NT2/D1 (cell line): Measurements from ENCODE around the gene C3.
A peak's percentile ranks its signal among the peaks of the same experiment; 100 is the strongest.

Experiments
- DNase-seq: peaks from one replicate; pipeline ENCODE4 v3.0.0-alpha.2; 2011; ENCODE audit warnings: low read depth, low spot score
- H3K27me3 ChIP-seq: 2 replicates; pipeline ENCODE4 v1.6.0; 2011; ENCODE audit warnings: mild to moderate bottlenecking; ENCODE audit not compliant: insufficient read length, insufficient read depth
- H3K36me3 ChIP-seq: 2 replicates; pipeline ENCODE4 v1.6.1; 2011; ENCODE audit warnings: mild to moderate bottlenecking, low read length, mixed read lengths; ENCODE audit not compliant: insufficient read depth, insufficient read length
- H3K4me1 ChIP-seq: 2 replicates; pipeline ENCODE4 v1.5.1; 2011; ENCODE audit not compliant: insufficient read depth, insufficient read length
- H3K4me3 ChIP-seq: 2 replicates; pipeline ENCODE4 v1.5.1; 2011; ENCODE audit warnings: low read depth; ENCODE audit not compliant: insufficient read length
- H3K9ac ChIP-seq: 2 replicates; pipeline ENCODE4 v1.6.0; 2011; ENCODE audit warnings: low read depth; ENCODE audit not compliant: insufficient read length
- H3K9me3 ChIP-seq: 2 replicates; pipeline ENCODE4 v1.5.1; 2011; ENCODE audit warnings: mild to moderate bottlenecking, low read length; ENCODE audit not compliant: insufficient read depth
- SUZ12 ChIP-seq: IDR thresholded peaks from 2 replicates; pipeline ENCODE4 v1.6.1; 2011; ENCODE audit not compliant: insufficient read length, insufficient read depth; ENCODE audit errors: extremely low read depth
- YY1 ChIP-seq: IDR thresholded peaks from 2 replicates; pipeline ENCODE4 v1.6.1; 2011; ENCODE audit not compliant: insufficient read length, insufficient read depth
- ZNF274 ChIP-seq: IDR thresholded peaks from 2 replicates; pipeline ENCODE4 v1.6.1; 2011; ENCODE audit warnings: mild to moderate bottlenecking, low read depth, low read length

C3 gene

GRCh38 chr19:6720369-6721137 is at the start of gene C3:
Gene C3 (minus strand): TSS chr19:6720650. CDS start chr19:6720589, 61 bp downstream.
- no peak for DNase-seq
- Histone ChIP-seq H3K4me3 (no peak within 1 kb of the TSS), H3K4me1 (peaks cover 10% of the 10 kb centered on the region)

DNA sequence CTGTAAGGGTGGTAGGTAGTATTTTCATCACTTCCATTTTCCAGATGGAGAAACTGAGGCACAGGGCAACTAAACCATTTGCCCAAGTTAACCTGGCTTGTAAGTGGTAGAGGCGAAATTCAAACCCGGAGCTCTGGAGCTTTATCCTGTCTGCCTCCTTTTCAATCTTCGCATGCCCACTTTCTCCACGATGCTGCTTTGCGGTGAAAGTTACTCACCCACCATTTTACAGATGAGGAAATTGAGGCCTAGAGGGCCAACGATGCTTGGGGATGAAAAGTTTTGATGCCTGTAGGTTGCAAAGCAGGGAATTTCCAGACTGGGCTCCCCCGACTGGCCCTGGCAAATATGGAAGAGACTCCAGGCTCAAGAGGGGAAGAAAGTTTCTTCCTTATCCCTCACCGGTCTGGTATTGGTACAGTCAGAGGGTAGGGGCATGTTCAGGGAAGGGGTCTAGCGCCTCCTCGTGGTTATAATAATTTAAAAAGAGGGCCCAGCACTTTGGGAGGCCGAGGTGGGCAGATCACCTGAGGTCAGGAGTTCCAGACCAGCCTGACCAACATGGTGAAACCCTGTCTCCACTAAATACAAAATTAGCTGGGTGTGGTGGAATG is 48.7 kb upstream of the C3 start:
- H3K27me3 ChIP-seq: peaks cover 12% of the 10 kb centered on the region
- H3K9me3 ChIP-seq: no peaks in the 10 kb centered on the region
- H3K9ac ChIP-seq: no peak overlapping the region
- no peak for TF ChIP-seq ZNF274
- no peak for TF ChIP-seq YY1
- no peak for TF ChIP-seq SUZ12
- no peak overlapping the region for H3K4me3 ChIP-seq
- DNase-seq: no peak
- H3K36me3 ChIP-seq: no peaks in the 10 kb centered on the region
- peaks cover 16% of the 10 kb centered on the region for H3K4me1 ChIP-seq

More at GRCh38 chr19:6720369-6721137, at the start of gene C3:
- no peak for TF ChIP-seq SUZ12
- TF ChIP-seq YY1: no peak
- no peak for TF ChIP-seq ZNF274
- Histone ChIP-seq H3K9ac (no peak within 1 kb of the TSS), H3K27me3 (no peaks in the 10 kb centered on the region), H3K9me3 (no peaks in the 10 kb centered on the region), H3K36me3 (no peaks in the 10 kb centered on the region)

GRCh38 chr19:6768236-6768785 is 47.9 kb upstream of the C3 start:
- Histone ChIP-seq H3K4me3 (peak overlapping the region; percentile 86), H3K9ac (no peak overlapping the region), H3K27me3 (peaks cover 12% of the 10 kb centered on the region), H3K9me3 (no peaks in the 10 kb centered on the region), H3K36me3 (no peaks in the 10 kb centered on the region), H3K4me1 (peaks cover 13% of the 10 kb centered on the region)
- TF ChIP-seq SUZ12 (no peak), ZNF274 (no peak), YY1 (no peak)
- DNase-seq: no peak

DNA sequence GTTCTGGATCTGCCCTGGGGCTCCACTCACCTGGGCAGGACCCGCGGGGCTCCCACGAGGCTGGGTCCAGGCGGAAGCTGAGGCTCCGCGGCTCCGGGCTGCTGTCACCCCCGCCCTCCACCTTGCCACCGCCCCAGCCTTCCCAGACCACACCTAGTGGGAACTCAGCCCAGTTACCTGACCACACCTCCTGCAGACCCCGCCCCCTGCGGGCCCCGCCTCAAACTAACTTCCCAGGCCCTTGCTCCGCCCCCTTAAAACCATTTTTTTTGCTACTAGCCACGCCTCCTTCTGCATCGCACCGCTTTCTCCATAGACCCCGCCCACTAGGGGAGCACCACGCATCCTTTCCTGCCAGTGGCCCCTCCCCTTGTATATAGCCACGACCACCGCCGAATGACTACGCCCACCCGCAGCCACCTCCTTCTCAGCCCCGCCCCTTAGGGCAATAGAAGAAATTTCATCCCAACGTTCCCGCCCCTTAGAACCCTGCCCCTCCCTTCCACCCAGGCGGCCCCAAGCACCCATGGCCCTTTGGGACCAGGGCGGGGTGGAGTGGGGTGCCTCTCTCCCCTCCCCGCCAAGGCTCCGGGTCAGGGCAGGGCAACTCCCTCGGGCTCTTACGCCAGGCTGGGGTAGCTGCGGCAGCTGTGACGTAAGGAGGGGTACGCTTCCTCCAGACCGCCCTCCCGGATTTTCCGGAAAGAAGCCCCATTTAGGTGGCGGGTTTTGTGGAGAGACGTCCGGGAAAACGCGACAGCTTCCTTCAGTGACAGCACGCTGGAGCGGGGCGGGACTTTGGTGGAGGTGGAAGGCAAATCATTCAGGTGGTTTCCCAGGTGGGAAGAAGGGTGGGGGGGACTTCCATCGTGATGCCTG is 47.1 kb upstream of the C3 start, which contains the start of gene SH2D3A:
SH2D3A (minus strand) TSS at position 79 of the 879 bp plus-strand sequence. CDS start 3,687 bp downstream, outside the sequence.
- Histone ChIP-seq H3K36me3 (no peaks in the 10 kb centered on the region), H3K9me3 (no peaks in the 10 kb centered on the region), H3K4me3 (peak within 1 kb of the TSS; percentile 86), H3K27me3 (peaks cover 12% of the 10 kb centered on the region), H3K9ac (peak within 1 kb of the TSS; percentile 88), H3K4me1 (peaks cover 8% of the 10 kb centered on the region)
- DNase-seq: peak; percentile 86
- TF ChIP-seq ZNF274: no peak
- TF ChIP-seq YY1: no peak

DNA sequence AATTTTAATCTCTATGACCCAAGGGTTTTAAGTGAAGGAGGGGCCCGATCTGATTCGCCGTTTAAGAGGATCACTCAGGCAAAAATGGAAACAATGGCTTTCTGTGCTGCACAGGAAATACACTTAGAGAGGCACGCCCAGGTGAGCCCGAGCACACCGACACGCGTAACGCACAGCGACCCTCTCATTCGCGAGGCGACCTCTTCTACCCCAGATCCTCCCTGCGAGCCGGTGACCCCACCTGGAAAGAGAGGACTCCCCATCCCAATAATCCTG is 46.6 kb upstream of the C3 start:
- DNase-seq: no peak
- no peaks in the 10 kb centered on the region for H3K9me3 ChIP-seq
- H3K4me3 ChIP-seq: peak overlapping the region; percentile 86
- peaks cover 12% of the 10 kb centered on the region for H3K27me3 ChIP-seq
- TF ChIP-seq YY1 (no peak), SUZ12 (no peak), ZNF274 (no peak)
- H3K9ac ChIP-seq: peak overlapping the region; percentile 88
- H3K36me3 ChIP-seq: no peaks in the 10 kb centered on the region
- peaks cover 8% of the 10 kb centered on the region for H3K4me1 ChIP-seq

GRCh38 chr19:6766357-6767080 is 46.1 kb upstream of the C3 start:
- peak overlapping the region; percentile 86 for H3K4me3 ChIP-seq
- TF ChIP-seq ZNF274: no peak
- TF ChIP-seq SUZ12: no peak
- TF ChIP-seq YY1: no peak
- no peaks in the 10 kb centered on the region for H3K36me3 ChIP-seq
- H3K9ac ChIP-seq: peak overlapping the region; percentile 88
- 0 out of 2 replicates have a peak, but pooled peaks cover 2% of the 10 kb centered on the region for H3K9me3 ChIP-seq
- H3K27me3 ChIP-seq: peaks cover 12% of the 10 kb centered on the region
- peaks cover 8% of the 10 kb centered on the region for H3K4me1 ChIP-seq
- DNase-seq: no peak
